Central memory CD8-positive, alpha-beta T cell (primary cell): ENCODE data around the gene ARHGEF33.

Experiments
- ATAC-seq: fragments of 150-1000 bp; cut with Tn5 transposase; replicated peaks from 2 replicates; pipeline ENCODE4 v1.10.0; 2022; ENCODE audit warnings: mild to moderate bottlenecking, moderate FRiP score, moderate number of reproducible peaks; ENCODE audit not compliant: poor library complexity, severe bottlenecking; ENCODE audit errors: extremely low read depth
- DNase-seq, 2 donors: peaks; one replicate each; pipeline ENCODE4 v3.0.0; 2021; ENCODE audit warnings: low spot score in 2 of 2
- H3K27ac Mint-ChIP-seq: one replicate; pipeline ENCODE4 v1.8.0; 2022; ENCODE audit warnings: low read depth, mild to moderate bottlenecking, moderate library complexity, mixed read lengths
- H3K27me3 Mint-ChIP-seq: one replicate; pipeline ENCODE4 v1.8.0; 2022; ENCODE audit warnings: mixed read lengths
- H3K36me3 Mint-ChIP-seq: one replicate; pipeline ENCODE4 v1.8.0; 2022; ENCODE audit warnings: mild to moderate bottlenecking, moderate library complexity, mixed read lengths; ENCODE audit not compliant: insufficient read depth
- H3K4me1 Mint-ChIP-seq: one replicate; pipeline ENCODE4 v1.8.0; 2022; ENCODE audit warnings: mixed read lengths
- H3K4me3 Mint-ChIP-seq: one replicate; pipeline ENCODE4 v1.8.0; 2022; ENCODE audit warnings: mild to moderate bottlenecking, moderate library complexity, mixed read lengths
- H3K9me3 Mint-ChIP-seq: one replicate; pipeline ENCODE4 v1.8.0; 2022; ENCODE audit warnings: mixed read lengths

Gene ARHGEF33

GRCh38 chr2:38887347-38887746, 2.3 kb upstream of the ARHGEF33 start:
- Mint-ChIP-seq H3K27ac (no peak overlapping the region), H3K27me3 (no peaks in the 10 kb centered on the region), H3K36me3 (no peaks in the 10 kb centered on the region), H3K4me3 (no peak overlapping the region), H3K4me1 (no peaks in the 10 kb centered on the region), H3K9me3 (no peaks in the 10 kb centered on the region)
- DNase-seq (no peak), ATAC-seq (no peak)

DNA sequence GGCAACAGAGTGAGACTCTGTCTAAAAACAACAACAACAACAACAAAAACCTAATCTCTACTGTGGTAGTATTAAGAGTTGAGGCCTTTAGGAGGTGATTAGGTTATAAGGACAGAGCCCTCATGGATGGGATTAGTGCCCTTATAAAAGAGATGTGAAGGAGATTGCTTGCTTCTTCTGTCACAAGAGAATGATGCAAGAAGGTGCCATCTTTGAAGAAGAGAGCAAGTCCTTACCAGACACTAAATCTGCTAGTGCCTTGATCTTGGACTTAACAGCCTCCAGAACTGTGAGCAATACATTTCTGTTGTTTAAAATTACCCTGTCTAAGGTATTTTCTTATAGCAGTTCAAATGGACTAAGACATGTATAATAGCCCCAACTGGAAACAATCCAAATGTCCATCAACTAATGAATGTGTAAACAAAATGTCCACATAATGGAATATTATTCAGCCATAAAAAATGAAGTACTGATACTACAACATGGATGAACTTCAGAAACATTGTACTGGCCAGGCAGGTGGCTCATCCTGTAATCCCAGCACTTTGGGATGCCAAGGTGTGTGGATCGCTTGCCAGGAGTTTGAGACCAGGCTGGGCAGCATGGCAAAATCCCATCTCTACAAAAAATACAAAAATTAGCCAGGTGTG, 1.6 kb upstream of the ARHGEF33 start:
- DNase-seq, result no peak
- Mint-ChIP-seq H3K9me3 (no peaks in the 10 kb centered on the region), H3K36me3 (no peaks in the 10 kb centered on the region), H3K27me3 (no peaks in the 10 kb centered on the region), H3K4me3 (no peak overlapping the region), H3K27ac (no peak overlapping the region), H3K4me1 (no peaks in the 10 kb centered on the region)
- ATAC-seq, result no peak

DNA sequence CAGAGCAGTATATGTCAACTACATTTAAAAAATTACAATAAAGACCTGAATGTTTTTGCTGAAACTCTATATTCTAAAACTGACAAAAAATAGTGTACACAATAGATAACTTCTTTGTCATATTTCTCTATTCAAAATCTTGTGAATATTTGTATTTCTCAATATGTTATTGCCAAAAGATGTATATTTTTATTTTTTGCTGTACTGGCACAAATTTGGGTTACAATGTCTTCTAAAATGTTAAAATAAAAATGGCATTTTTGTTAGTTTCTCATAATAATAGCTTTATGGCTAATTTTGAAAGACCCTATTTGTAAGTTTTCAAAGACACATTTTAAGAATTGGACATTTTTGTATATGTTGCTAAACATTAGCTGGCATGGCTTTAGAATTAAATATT, 630 bp upstream of the ARHGEF33 start:
- ATAC-seq (no peak), DNase-seq (no peak)
- Mint-ChIP-seq H3K27ac (no peak overlapping the region), H3K4me3 (no peak overlapping the region), H3K4me1 (no peaks in the 10 kb centered on the region), H3K27me3 (no peaks in the 10 kb centered on the region), H3K36me3 (no peaks in the 10 kb centered on the region), H3K9me3 (no peaks in the 10 kb centered on the region)

- ATAC-seq, result no peak
- DNase-seq, result no peak
- H3K9me3 Mint-ChIP-seq, result no peaks in the 10 kb centered on the region
- peaks cover 13% of the 10 kb centered on the region for H3K27me3 Mint-ChIP-seq
- no peaks in the 10 kb centered on the region for H3K36me3 Mint-ChIP-seq
- H3K4me1 Mint-ChIP-seq, result no peaks in the 10 kb centered on the region
- no peak overlapping the region for H3K4me3 Mint-ChIP-seq
- H3K27ac Mint-ChIP-seq, result no peak overlapping the region
These were observed 3.1 kb downstream of the ARHGEF33 start for GRCh38 chr2:38892819-38893218.

GRCh38 chr2:38898256-38898655, 8.6 kb downstream of the ARHGEF33 start:
- no peaks in the 10 kb centered on the region for H3K4me1 Mint-ChIP-seq
- no peaks in the 10 kb centered on the region for H3K36me3 Mint-ChIP-seq
- no peaks in the 10 kb centered on the region for H3K9me3 Mint-ChIP-seq
- H3K4me3 Mint-ChIP-seq, result no peak overlapping the region
- ATAC-seq (no peak), DNase-seq (no peak)
- peaks cover 18% of the 10 kb centered on the region for H3K27me3 Mint-ChIP-seq
- H3K27ac Mint-ChIP-seq, result no peak overlapping the region

DNA sequence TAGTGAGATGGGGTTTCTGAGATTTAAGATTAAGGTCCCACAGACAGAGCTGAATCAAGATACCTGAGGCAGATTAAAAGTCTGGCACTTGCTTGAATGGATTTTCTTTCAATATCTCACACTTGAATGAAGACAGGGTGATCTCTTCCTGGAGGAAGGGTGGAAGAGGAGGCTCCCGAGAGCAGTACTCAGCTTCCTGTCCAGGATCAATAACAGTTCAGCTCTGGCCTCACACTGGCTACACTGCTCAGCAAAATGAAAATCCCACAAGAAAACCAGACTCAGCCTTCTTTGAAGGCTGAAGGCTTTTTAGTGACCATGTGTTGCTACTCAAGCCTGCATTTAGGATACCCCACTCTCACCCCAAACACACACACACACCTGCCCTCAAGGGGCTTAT, 11.1 kb downstream of the ARHGEF33 start:
- ATAC-seq (no peak), DNase-seq (no peak)
- Mint-ChIP-seq H3K9me3 (no peaks in the 10 kb centered on the region), H3K27ac (no peak overlapping the region), H3K27me3 (peaks cover 18% of the 10 kb centered on the region), H3K36me3 (no peaks in the 10 kb centered on the region), H3K4me1 (no peaks in the 10 kb centered on the region), H3K4me3 (no peak overlapping the region)

DNA sequence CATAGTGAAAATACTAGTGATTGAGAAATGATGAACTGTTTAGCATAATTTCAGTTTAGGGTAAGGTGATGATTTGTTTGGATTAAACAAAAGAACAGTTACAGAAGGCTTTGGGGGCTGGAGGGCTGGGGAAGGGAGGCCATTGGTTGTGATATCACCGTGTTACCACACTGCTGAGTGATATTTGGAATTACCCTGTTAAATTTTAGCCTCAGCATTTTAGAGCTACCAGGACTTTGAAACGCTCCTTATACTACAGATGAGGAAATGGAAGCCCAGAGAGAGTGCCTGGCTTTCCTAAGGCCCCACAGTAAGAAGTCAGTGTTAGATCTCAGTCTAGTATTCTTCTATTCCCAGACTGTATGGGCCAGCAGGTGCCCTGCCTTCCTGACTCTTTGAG, 15.6 kb downstream of the ARHGEF33 start:
- no peaks in the 10 kb centered on the region for H3K27me3 Mint-ChIP-seq
- no peak overlapping the region for H3K27ac Mint-ChIP-seq
- H3K9me3 Mint-ChIP-seq, result no peaks in the 10 kb centered on the region
- H3K4me3 Mint-ChIP-seq, result no peak overlapping the region
- DNase-seq (no peak), ATAC-seq (no peak)
- no peaks in the 10 kb centered on the region for H3K36me3 Mint-ChIP-seq
- H3K4me1 Mint-ChIP-seq, result no peaks in the 10 kb centered on the region

GRCh38 chr2:38907242-38907641, 17.6 kb downstream of the ARHGEF33 start:
- Mint-ChIP-seq H3K27ac (no peak overlapping the region), H3K4me1 (no peaks in the 10 kb centered on the region), H3K4me3 (no peak overlapping the region), H3K9me3 (no peaks in the 10 kb centered on the region), H3K36me3 (no peaks in the 10 kb centered on the region), H3K27me3 (no peaks in the 10 kb centered on the region)
- ATAC-seq (no peak), DNase-seq (no peak)

DNA sequence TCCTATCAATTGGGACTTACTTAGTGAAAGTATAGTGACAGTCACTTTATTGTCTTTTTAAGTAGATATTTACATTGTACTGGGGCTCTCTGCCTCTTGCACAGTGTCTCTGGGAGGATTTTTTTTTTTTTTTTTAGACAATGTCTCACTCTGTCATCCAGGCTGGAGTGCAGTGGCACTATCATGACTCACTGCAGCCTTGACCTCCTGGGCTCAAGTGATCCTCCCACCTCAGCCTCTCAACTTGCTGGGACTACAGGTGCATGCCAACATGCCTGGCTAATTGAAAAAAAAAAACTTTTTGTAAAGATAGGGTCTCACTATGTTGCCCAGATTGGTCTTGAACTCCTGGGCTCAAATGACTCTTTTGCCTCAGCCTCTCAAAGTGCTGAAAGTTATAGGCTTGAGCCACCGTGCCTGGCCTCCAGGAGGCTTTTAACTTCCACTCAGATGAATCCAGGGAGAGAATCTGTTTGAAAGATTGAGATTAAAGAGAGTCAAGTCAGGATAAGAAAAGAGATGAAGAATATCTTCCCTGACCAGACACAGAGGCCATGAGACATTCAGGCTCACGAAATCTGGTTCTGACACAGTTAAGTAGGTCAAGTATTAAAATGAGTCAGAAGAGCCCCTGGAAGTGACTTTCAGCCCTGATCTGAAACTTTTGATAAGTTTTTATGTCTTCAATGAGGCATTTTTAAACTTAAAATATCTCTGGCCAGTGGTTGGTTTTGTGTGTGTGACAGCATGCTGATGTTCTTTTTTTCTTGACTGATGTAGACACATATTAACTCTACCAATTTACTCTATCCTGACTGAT, 18.3 kb downstream of the ARHGEF33 start:
- Mint-ChIP-seq H3K27ac (no peak overlapping the region), H3K4me3 (no peak overlapping the region), H3K4me1 (no peaks in the 10 kb centered on the region), H3K9me3 (no peaks in the 10 kb centered on the region), H3K27me3 (no peaks in the 10 kb centered on the region), H3K36me3 (no peaks in the 10 kb centered on the region)
- DNase-seq, result no peak
- no peak for ATAC-seq

- Mint-ChIP-seq H3K4me1 (no peaks in the 10 kb centered on the region), H3K27ac (no peak overlapping the region), H3K36me3 (no peaks in the 10 kb centered on the region), H3K4me3 (no peak overlapping the region), H3K27me3 (no peaks in the 10 kb centered on the region), H3K9me3 (no peaks in the 10 kb centered on the region)
- ATAC-seq, result no peak
- no peak for DNase-seq
These were observed 20.2 kb downstream of the ARHGEF33 start for GRCh38 chr2:38909872-38910271.

- Mint-ChIP-seq H3K27me3 (no peaks in the 10 kb centered on the region), H3K27ac (no peak overlapping the region), H3K4me3 (no peak overlapping the region), H3K36me3 (no peaks in the 10 kb centered on the region), H3K9me3 (no peaks in the 10 kb centered on the region), H3K4me1 (no peaks in the 10 kb centered on the region)
- DNase-seq, result no peak
- ATAC-seq, result no peak
These were observed 21.5 kb downstream of the ARHGEF33 start for GRCh38 chr2:38911191-38911590.

GRCh38 chr2:38912619-38913018, 22.9 kb downstream of the ARHGEF33 start:
- Mint-ChIP-seq H3K9me3 (no peaks in the 10 kb centered on the region), H3K36me3 (no peaks in the 10 kb centered on the region), H3K27ac (no peak overlapping the region), H3K4me1 (no peaks in the 10 kb centered on the region), H3K27me3 (no peaks in the 10 kb centered on the region), H3K4me3 (no peak overlapping the region)
- DNase-seq (no peak), ATAC-seq (no peak)

DNA sequence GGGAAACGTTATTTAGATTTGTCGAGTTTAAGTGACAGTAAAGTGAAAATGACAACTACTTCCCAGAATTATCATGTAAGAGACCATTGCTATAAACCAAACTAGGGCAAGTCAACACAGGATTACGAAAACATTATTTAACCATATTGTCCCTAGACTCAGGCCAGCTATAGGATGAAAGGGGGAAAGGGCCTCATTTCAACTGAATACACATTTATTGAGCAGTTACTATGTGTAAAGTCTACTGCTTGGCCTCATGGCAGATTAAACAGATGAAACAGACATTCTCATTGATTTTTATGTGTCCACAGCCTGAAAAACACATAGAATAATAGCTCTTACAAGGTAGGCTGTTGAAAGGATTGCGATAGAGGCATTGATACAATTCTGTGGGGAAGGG, 32.7 kb downstream of the ARHGEF33 start:
- DNase-seq, result no peak
- H3K4me3 Mint-ChIP-seq, result no peak overlapping the region
- H3K27ac Mint-ChIP-seq, result no peak overlapping the region
- H3K27me3 Mint-ChIP-seq, result peaks cover 11% of the 10 kb centered on the region
- ATAC-seq, result no peak
- no peaks in the 10 kb centered on the region for H3K4me1 Mint-ChIP-seq
- no peaks in the 10 kb centered on the region for H3K9me3 Mint-ChIP-seq
- no peaks in the 10 kb centered on the region for H3K36me3 Mint-ChIP-seq
